ENCODE data around the gene PSMA1.
"Not testable (repeated sequence)": the region's sequence is repeated elsewhere in the genome, so short reads cannot be mapped to it uniquely, and the experiment has no call there.

PSMA1 gene

DNA sequence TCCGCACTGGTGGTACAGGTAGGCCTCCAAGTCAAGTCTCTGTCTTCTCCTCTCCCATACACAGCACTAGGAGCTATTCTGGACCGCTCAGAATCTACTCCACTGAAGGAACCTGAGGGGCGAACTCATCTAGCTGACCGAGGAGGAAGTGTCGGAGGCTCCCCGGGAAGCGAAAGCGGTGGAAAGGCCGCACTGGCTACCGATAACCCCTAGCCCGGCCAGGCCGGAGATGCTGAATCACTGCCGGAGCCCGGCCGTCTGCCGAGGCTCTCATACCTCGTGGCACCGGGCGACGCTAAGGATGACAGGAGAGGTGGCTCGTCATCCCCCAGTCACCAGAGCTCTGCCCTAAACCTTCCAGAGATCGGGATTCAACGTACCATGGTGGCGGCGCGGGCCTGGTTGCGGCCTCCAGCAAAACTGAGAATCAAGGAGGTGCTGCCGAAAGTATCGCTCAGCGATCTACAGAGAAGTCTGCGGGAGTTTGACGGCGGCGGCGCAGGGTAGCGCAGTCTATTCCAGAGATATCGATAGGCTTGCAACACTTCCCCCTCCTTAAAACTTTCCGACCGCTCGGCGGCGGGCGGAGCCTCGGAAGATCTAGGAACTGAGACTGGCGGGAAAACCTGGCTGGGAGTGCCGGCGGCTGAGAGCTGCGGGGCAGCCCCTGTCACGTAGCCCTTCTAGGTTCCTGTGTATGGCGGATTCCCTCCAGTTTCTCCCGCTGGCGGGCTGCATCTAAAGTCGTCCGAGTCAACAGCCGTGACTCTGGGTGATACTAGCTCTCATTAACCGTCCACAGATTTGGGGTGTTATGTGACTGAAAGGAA is at the start of gene PSMA1:
TSS of gene PSMA1 (minus strand) at position 470 of the 830 bp plus-strand sequence. CDS start at position 383, 87 bp downstream.
- peaks cover 44% of the 10 kb centered on the region for H3K79me2 ChIP-seq (ENCODE audit: low read length)
- no peaks in the 10 kb centered on the region for H3K27me3 ChIP-seq (replicated peaks; ENCODE audit: insufficient read depth, low read length)
- peak; percentile 96 for DNase-seq
- peak within 1 kb of the TSS; percentile 80 for H3K4me2 ChIP-seq (ENCODE audit: low read depth, low read length)
- no peaks in the 10 kb centered on the region for H3K9me2 ChIP-seq (replicated peaks; ENCODE audit: insufficient read depth, low read length)
- peaks cover 7% of the 10 kb centered on the region for H3F3A ChIP-seq (ENCODE audit: insufficient read depth, low read length)
- no peaks in the 10 kb centered on the region for H4K20me1 ChIP-seq (ENCODE audit: insufficient read depth, low read length)
- TF ChIP-seq, protein P1, sequence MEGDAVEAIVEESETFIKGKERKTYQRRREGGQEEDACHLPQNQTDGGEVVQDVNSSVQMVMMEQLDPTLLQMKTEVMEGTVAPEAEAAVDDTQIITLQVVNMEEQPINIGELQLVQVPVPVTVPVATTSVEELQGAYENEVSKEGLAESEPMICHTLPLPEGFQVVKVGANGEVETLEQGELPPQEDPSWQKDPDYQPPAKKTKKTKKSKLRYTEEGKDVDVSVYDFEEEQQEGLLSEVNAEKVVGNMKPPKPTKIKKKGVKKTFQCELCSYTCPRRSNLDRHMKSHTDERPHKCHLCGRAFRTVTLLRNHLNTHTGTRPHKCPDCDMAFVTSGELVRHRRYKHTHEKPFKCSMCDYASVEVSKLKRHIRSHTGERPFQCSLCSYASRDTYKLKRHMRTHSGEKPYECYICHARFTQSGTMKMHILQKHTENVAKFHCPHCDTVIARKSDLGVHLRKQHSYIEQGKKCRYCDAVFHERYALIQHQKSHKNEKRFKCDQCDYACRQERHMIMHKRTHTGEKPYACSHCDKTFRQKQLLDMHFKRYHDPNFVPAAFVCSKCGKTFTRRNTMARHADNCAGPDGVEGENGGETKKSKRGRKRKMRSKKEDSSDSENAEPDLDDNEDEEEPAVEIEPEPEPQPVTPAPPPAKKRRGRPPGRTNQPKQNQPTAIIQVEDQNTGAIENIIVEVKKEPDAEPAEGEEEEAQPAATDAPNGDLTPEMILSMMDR (IDR thresholded peaks at IDR 0.05; ENCODE audit: low read length): no peak
- no peak for TF ChIP-seq EZH2 (optimal IDR thresholded peaks at IDR 0.05; ENCODE audit: low read depth, low read length)
- no peak for TF ChIP-seq EZH2phosphoT487 (IDR thresholded peaks at IDR 0.05; ENCODE audit: low read length)
- H3K9ac ChIP-seq (ENCODE audit: low read length): peak within 1 kb of the TSS; percentile 97
- no peaks in the 10 kb centered on the region for H3K9me3 ChIP-seq (replicated peaks; ENCODE audit: insufficient read depth, low read length)
- peak within 1 kb of the TSS; percentile 51 for H2AFZ ChIP-seq (ENCODE audit: low read length)
- no peaks in the 10 kb centered on the region for H3K4me1 ChIP-seq (ENCODE audit: low read length)
- peak within 1 kb of the TSS; percentile 88 for H3K27ac ChIP-seq (ENCODE audit: low read length)
- H3K4me3 ChIP-seq (ENCODE audit: low read length): peak within 1 kb of the TSS; percentile 85
- H3K36me3 ChIP-seq (replicated peaks; ENCODE audit: insufficient read depth, low read length): peaks cover 7% of the 10 kb centered on the region

DNA sequence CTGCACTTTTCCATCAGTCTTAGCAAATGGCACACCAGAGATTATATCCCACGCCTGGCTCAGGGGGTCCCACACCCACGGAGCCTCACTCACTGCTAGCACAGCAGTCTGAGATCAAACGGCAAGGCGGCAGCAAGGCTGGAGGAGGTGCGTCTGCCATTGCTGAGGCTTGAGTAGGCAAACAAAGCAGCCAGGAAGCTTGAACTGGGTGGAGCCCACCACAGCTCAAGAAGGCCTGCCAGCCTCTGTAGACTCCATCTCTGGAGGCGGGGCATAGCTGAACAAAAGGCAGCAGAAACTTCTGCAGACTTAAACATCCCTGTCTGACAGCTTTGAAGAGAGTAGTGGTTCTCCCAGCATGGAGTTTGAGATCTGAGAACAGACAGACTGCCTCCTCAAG is 49.3 kb upstream of the PSMA1 start:
- H3K4me1 ChIP-seq (ENCODE audit: low read length): peaks cover 21% of the 10 kb centered on the region

DNA sequence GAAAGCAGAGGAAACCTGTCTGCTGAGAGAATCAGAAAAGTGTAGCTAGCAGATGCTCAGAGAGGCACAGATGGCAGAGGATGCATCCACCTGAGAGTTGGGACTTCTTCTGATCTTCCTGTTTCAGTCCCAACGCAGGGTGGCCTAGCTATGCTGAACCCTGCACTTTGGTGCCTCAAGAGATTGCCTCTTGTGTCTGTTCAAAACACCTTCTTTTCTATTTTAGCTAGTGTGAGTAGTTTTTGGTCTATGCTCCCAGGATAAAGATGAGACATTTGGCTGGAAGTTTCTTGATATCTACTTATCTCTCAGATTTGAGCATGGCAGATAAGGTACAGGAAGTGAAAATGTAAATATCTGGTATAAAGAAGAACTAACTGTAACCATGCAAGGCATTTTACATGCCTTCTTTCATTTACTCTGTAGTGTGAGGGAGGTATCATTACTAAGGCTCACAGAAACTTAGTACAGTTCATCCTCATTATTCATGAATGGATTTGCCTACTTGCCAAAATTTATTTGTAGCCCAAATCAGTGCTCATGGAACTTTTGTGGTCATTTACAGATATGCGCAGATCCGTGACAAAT is 47.0 kb upstream of the PSMA1 start:
- Histone ChIP-seq H3K4me3 (ENCODE audit: low read length) (no peak overlapping the region), H3K9me3 (replicated peaks; ENCODE audit: insufficient read depth, low read length) (no peaks in the 10 kb centered on the region), H4K20me1 (ENCODE audit: insufficient read depth, low read length) (no peaks in the 10 kb centered on the region), H3K4me2 (ENCODE audit: low read depth, low read length) (peak overlapping the region; percentile 52), H3K79me2 (ENCODE audit: low read length) (no peaks in the 10 kb centered on the region), H3K9me2 (replicated peaks; ENCODE audit: insufficient read depth, low read length) (no peaks in the 10 kb centered on the region), H3K27ac (ENCODE audit: low read length) (peak overlapping the region; percentile 85), H3F3A (ENCODE audit: insufficient read depth, low read length) (peaks cover 16% of the 10 kb centered on the region), H2AFZ (ENCODE audit: low read length) (peak overlapping the region; percentile 28), H3K4me1 (ENCODE audit: low read length) (peaks cover 21% of the 10 kb centered on the region), H3K9ac (ENCODE audit: low read length) (peak overlapping the region; percentile 24; the same call in 1 of the 2 replicates), H3K27me3 (replicated peaks; ENCODE audit: insufficient read depth, low read length) (no peaks in the 10 kb centered on the region), H3K36me3 (replicated peaks; ENCODE audit: insufficient read depth, low read length) (no peaks in the 10 kb centered on the region)
- TF ChIP-seq EZH2 (optimal IDR thresholded peaks at IDR 0.05; ENCODE audit: low read depth, low read length) (no peak), EZH2phosphoT487 (IDR thresholded peaks at IDR 0.05; ENCODE audit: low read length) (no peak)
- TF ChIP-seq, protein P1 (IDR thresholded peaks at IDR 0.05; ENCODE audit: low read length): no peak
- DNase-seq: peak; percentile 62

More for the DNA sequence above, 49.3 kb upstream of the PSMA1 start:
- H3K36me3 ChIP-seq (replicated peaks; ENCODE audit: insufficient read depth, low read length); H2AFZ ChIP-seq (ENCODE audit: low read length); H3K4me2 ChIP-seq (ENCODE audit: low read depth, low read length); DNase-seq; H3K9ac ChIP-seq (ENCODE audit: low read length); H3K4me3 ChIP-seq (ENCODE audit: low read length); H3K27me3 ChIP-seq (replicated peaks; ENCODE audit: insufficient read depth, low read length); H3K79me2 ChIP-seq (ENCODE audit: low read length); H3K9me2 ChIP-seq (replicated peaks; ENCODE audit: insufficient read depth, low read length); H3K27ac ChIP-seq (ENCODE audit: low read length); H4K20me1 ChIP-seq (ENCODE audit: insufficient read depth, low read length); H3K9me3 ChIP-seq (replicated peaks; ENCODE audit: insufficient read depth, low read length): not testable (repeated sequence)
- peaks cover 16% of the 10 kb centered on the region for H3F3A ChIP-seq (ENCODE audit: insufficient read depth, low read length)
